Gastrocnemius medialis (tissue), 4 donors: ENCODE results near the gene SACS. TPM values are rescaled to one million over a fixed set of nuclear protein-coding genes. Genes with fewer than 3 reads are reported as not detected.
"Not testable (repeated sequence)": the region's sequence is repeated elsewhere in the genome, so short reads cannot be mapped to it uniquely, and the experiment has no call there.

ENCODE experiments used
- ATAC-seq, 2 donors: fragments of 150-250 bp; one replicate each; pipeline ENCODE4 v1.9.1; 2016
- DNase-seq, 2 donors: peaks; one replicate each; pipeline ENCODE4 v3.0.0-alpha.2; 2019
- H3K27ac ChIP-seq, 4 donors: fragments of 200-600 bp; sonication (generic); 1 replicate in 1 of 4; 2 replicates in 3 of 4; pipeline ENCODE4 v1.5.1; 2016 to 2018; ENCODE audit warnings: mild to moderate bottlenecking in 2 of 4, moderate library complexity in 1 of 4
- H3K27me3 ChIP-seq, 3 donors: fragments of 200-600 bp; sonication (generic) in 2 of 3; 1 replicate in 1 of 3; 2 replicates in 2 of 3; pipeline versions ENCODE4 v1.5.1 to v1.6.0; 2016 to 2019; ENCODE audit warnings: mild to moderate bottlenecking in 1 of 3, moderate library complexity in 1 of 3
- H3K36me3 ChIP-seq, 2 donors: fragments of 200-600 bp; sonication (generic) in 1 of 2; one replicate each; pipeline ENCODE4 v1.5.1; 2017 to 2018
- H3K4me1 ChIP-seq, 2 donors: fragments of 200-600 bp; sonication (generic) in 1 of 2; one replicate each; pipeline ENCODE4 v1.5.1; 2016 to 2017; ENCODE audit warnings: mild to moderate bottlenecking in 2 of 2
- H3K4me3 ChIP-seq, 4 donors: fragments of 200-600 bp; sonication (generic) in 3 of 4; 1 replicate in 1 of 4; 2 replicates in 3 of 4; pipeline ENCODE4 v1.5.1; 2016 to 2019; ENCODE audit warnings: mild to moderate bottlenecking in 2 of 4
- H3K9me3 ChIP-seq, 3 donors: fragments of 200-600 bp; sonication (generic) in 2 of 3; 1 replicate in 1 of 3; 2 replicates in 2 of 3; pipeline ENCODE4 v1.5.1; 2016 to 2019
- CTCF ChIP-seq, 5 experiments: fragments of 450-650 bp in 3 of 5; fragments of 200-600 bp in 2 of 5; sonication (generic) in 2 of 5; IDR thresholded peaks in 4 of 5; conservative IDR thresholded peaks in 1 of 5; 1 replicate in 4 of 5; 2 replicates in 1 of 5; pipeline ENCODE4 v1.5.1; 2016 to 2019; ENCODE audit warnings: antibody characterized with exemption in 5 of 5, mild to moderate bottlenecking in 3 of 5, moderate library complexity in 3 of 5
- POLR2A ChIP-seq, 2 donors: fragments of 450-650 bp; IDR thresholded peaks; one replicate each; pipeline ENCODE4 v1.6.1; 2017; ENCODE audit warnings: antibody characterized with exemption in 2 of 2, mild to moderate bottlenecking in 2 of 2, moderate library complexity in 2 of 2
- in situ Hi-C, 4 donors: fragments of 200-750 bp; cut with MboI; loops; one replicate each; pipeline versions ENCODE4 v1.15.0 to v1.8.0; 2017; ENCODE audit warnings: low sequenced_read_pairs in 4 of 4
- intact Hi-C: fragments of 100-400 bp; cut with DNase I; formaldehyde crosslinking; loops from one replicate; pipeline ENCODE4 v1.15.1; 2023; ENCODE audit warnings: low total_unique reads
- total RNA-seq, 4 donors: library from RNA; depleted of rRNA; stranded (reverse); fragments of >200 nt; gene quantifications; one replicate each; pipeline versions ENCODE4 v1.1.0 to v1.2.3, GENCODE V29; 2016

Gene SACS
- total RNA-seq, 4 donors from 2014 or later: 23.8 to 36.5 (median 31.8) TPM

GRCh38 chr13:23443878-23444277, 10.4 kb upstream of the SACS start:
- no peak for TF ChIP-seq CTCF (IDR thresholded peaks at IDR 0.05 in 4 of 5, conservative IDR thresholded peaks at IDR 0.05 in 1 of 5)
- no peak for TF ChIP-seq POLR2A (IDR thresholded peaks at IDR 0.05)
- intact Hi-C loops (no loop called here), in situ Hi-C loops (loop anchor here in 1 of 4 donors (25.0 kb wide), 1 partner anchor 257 kb away; the partner anchor contains the start of gene SGCG)
- ATAC-seq (no peak), DNase-seq (no peak)
- peaks cover 9 to 20% of the 10 kb centered on the region in 2 donors for H3K4me1 ChIP-seq
- no peak overlapping the region for H3K27ac ChIP-seq
- no peaks in the 10 kb centered on the region for H3K36me3 ChIP-seq
- H3K4me3 ChIP-seq: no peak overlapping the region
- H3K27me3 ChIP-seq: no peaks in the 10 kb centered on the region
- no peaks in the 10 kb centered on the region for H3K9me3 ChIP-seq

- in situ Hi-C loops: loop anchor here in 1 of 4 donors (25.0 kb wide), 1 partner anchor 256 kb away; the partner anchor contains the start of gene SGCG
- Histone ChIP-seq H3K4me1 (peaks cover 9 to 20% of the 10 kb centered on the region in 2 donors), H3K27me3 (no peaks in the 10 kb centered on the region), H3K36me3 (no peaks in the 10 kb centered on the region), H3K9me3 (no peaks in the 10 kb centered on the region), H3K4me3 (no peak overlapping the region), H3K27ac (peak overlapping the region in 1 of 4 donors; percentile 43)
- no peak for TF ChIP-seq CTCF (IDR thresholded peaks at IDR 0.05 in 4 of 5, conservative IDR thresholded peaks at IDR 0.05 in 1 of 5)
- TF ChIP-seq POLR2A (IDR thresholded peaks at IDR 0.05): no peak
- ATAC-seq (no peak), DNase-seq (no peak)
- intact Hi-C loops: no loop called here
These were observed 9.6 kb upstream of the SACS start for GRCh38 chr13:23443110-23443509.

- intact Hi-C loops (no loop called here), in situ Hi-C loops (loop anchor here in 1 of 4 donors (25.0 kb wide), 1 partner anchor 254 kb away; the partner anchor contains the start of gene SGCG)
- Histone ChIP-seq H3K4me3 (peak overlapping the region in 2 of 4 donors; percentile 17 to 18), H3K4me1 (peaks cover 9 to 20% of the 10 kb centered on the region in 2 donors), H3K36me3 (no peaks in the 10 kb centered on the region), H3K9me3 (no peaks in the 10 kb centered on the region), H3K27ac (peak overlapping the region; percentile 83 to 89 (median 86)), H3K27me3 (no peaks in the 10 kb centered on the region)
- ATAC-seq: peak; percentile 93
- DNase-seq: peak; percentile 76 to 84
- TF ChIP-seq CTCF (IDR thresholded peaks at IDR 0.05 in 4 of 5, conservative IDR thresholded peaks at IDR 0.05 in 1 of 5) (no peak), POLR2A (IDR thresholded peaks at IDR 0.05) (peak; percentile 29 to 49)
These were observed 7.5 kb upstream of the SACS start for GRCh38 chr13:23440821-23441618.

GRCh38 chr13:23440324-23440723, 6.8 kb upstream of the SACS start:
- intact Hi-C loops, H3K27me3 ChIP-seq, ATAC-seq, H3K9me3 ChIP-seq, H3K36me3 ChIP-seq, DNase-seq, H3K4me3 ChIP-seq: not testable (repeated sequence)
- H3K27ac ChIP-seq: peak overlapping the region; percentile 83 to 89 (median 86)
- in situ Hi-C loops: loop anchor here in 1 of 4 donors (25.0 kb wide), 1 partner anchor 253 kb away; the partner anchor contains the start of gene SGCG
- peaks cover 9 to 20% of the 10 kb centered on the region in 2 donors for H3K4me1 ChIP-seq

- Histone ChIP-seq H3K9me3 (no peaks in the 10 kb centered on the region), H3K4me3 (no peak overlapping the region), H3K27ac (no peak overlapping the region), H3K36me3 (no peaks in the 10 kb centered on the region), H3K27me3 (no peaks in the 10 kb centered on the region), H3K4me1 (peaks cover 9 to 23% of the 10 kb centered on the region in 2 donors)
- intact Hi-C loops (no loop called here), in situ Hi-C loops (loop anchor here in 1 of 4 donors (25.0 kb wide), 1 partner anchor 251 kb away; the partner anchor contains the start of gene SGCG)
- TF ChIP-seq POLR2A (IDR thresholded peaks at IDR 0.05): no peak
- no peak for TF ChIP-seq CTCF (IDR thresholded peaks at IDR 0.05 in 4 of 5, conservative IDR thresholded peaks at IDR 0.05 in 1 of 5)
- ATAC-seq: no peak
- no peak for DNase-seq
These were observed 4.4 kb upstream of the SACS start for GRCh38 chr13:23437916-23438315.
